ENCODE data around the gene GALNT9. TPM values are rescaled to one million over a fixed set of nuclear protein-coding genes. Genes with fewer than 3 reads are reported as not detected.

The GALNT9 gene
- total RNA-seq, 1 donor from 2014 or later = not detected

- Histone ChIP-seq H3K9me3 (replicated peaks) (no peaks in the 10 kb centered on the region), H3K27me3 (ENCODE audit: low read depth) (peaks cover 63% of the 10 kb centered on the region), H3K36me3 (no peaks in the 10 kb centered on the region), H3K27ac (replicated peaks) (no peak overlapping the region), H3K4me3 (no peak overlapping the region), H3K4me1 (peaks cover 4% of the 10 kb centered on the region)
- no peak for DNase-seq
- TF ChIP-seq, protein P1, sequence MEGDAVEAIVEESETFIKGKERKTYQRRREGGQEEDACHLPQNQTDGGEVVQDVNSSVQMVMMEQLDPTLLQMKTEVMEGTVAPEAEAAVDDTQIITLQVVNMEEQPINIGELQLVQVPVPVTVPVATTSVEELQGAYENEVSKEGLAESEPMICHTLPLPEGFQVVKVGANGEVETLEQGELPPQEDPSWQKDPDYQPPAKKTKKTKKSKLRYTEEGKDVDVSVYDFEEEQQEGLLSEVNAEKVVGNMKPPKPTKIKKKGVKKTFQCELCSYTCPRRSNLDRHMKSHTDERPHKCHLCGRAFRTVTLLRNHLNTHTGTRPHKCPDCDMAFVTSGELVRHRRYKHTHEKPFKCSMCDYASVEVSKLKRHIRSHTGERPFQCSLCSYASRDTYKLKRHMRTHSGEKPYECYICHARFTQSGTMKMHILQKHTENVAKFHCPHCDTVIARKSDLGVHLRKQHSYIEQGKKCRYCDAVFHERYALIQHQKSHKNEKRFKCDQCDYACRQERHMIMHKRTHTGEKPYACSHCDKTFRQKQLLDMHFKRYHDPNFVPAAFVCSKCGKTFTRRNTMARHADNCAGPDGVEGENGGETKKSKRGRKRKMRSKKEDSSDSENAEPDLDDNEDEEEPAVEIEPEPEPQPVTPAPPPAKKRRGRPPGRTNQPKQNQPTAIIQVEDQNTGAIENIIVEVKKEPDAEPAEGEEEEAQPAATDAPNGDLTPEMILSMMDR (IDR thresholded peaks at IDR 0.05; ENCODE audit: borderline replicate concordance) = no peak
- intact Hi-C loops (cut with micrococcal nuclease) = no loop called here
Measured at GRCh38 chr12:132163911-132164288, 165.5 kb downstream of the GALNT9 start.

DNA sequence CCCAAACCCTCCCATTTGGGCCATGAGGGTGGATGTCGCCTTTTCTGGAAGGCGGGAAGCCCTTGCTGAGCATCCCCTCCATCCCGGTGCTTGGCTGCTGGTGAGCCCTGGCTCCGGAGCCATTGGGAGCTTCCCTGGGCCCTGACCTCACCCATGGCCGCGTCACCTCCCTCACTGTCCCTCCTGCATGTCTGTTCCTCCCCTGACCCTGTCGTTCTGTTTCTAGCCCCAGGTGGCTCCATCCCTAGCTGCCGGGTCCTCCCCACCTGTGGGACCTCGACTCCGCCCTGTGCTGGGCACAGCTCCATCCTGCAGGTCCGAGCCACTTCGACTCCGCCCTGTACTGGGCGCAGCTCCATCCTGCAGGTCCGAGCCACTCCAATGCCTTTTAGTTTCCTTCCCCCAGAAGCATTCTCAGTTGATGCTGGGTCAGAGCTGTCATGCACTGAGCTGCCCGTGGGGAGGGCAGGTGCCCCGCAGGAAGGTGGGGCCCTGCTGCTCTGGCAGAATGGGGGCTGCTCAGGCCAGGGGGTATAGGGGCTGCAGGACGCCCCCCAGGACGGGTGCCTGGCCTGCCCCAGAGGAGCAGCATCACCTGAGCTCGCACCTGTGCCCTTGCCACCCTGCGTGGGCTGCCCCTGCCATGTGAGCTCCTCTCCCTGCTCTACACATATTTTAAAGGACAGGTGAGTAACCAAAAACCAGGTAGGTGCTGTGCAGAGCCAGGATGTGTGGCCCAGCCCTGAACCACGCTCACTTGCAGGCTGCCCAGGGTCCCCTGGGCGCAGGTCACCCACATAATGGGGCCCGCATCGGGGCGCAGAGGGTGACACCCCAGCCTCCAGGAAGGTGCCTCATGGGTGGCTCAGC is 166.1 kb downstream of the GALNT9 start:
- Histone ChIP-seq H3K4me1 (peaks cover 4% of the 10 kb centered on the region), H3K27ac (replicated peaks) (no peak overlapping the region), H3K27me3 (ENCODE audit: low read depth) (peaks cover 58% of the 10 kb centered on the region), H3K9me3 (replicated peaks) (no peaks in the 10 kb centered on the region), H3K4me3 (peak overlapping the region; percentile 9), H3K36me3 (no peaks in the 10 kb centered on the region)
- DNase-seq = peak; percentile 11
- TF ChIP-seq, protein P1 (IDR thresholded peaks at IDR 0.05; ENCODE audit: borderline replicate concordance) = no peak
- intact Hi-C loops (cut with micrococcal nuclease) = no loop called here

DNA sequence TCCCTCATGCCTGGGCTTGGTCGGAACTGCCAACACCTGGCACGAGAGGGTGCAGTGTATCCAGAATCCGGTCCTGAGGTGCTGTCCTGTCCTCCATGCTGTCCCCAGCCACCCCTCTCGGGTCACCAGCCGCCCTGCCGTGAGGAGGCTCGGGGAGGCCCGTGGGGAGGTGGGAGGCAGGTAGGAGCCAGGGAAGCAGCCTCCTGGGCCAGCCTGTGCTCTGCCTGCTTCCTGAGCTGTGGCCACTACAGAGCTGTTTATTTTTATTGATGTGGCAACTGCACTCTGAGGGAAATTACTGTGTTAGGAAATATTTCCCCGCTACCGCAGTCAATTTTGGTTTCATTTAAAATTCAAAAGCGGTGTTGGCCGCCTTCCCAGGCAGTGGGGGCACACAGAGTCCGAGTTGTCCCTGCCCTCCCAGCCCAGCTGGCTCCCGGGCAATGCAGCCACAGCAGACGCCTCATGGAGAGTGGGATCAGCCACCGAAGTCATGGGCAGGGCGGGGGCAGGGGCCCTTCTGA is 166.8 kb downstream of the GALNT9 start:
- TF ChIP-seq, protein P1 (IDR thresholded peaks at IDR 0.05; ENCODE audit: borderline replicate concordance) = no peak
- Histone ChIP-seq H3K4me1 (peaks cover 4% of the 10 kb centered on the region), H3K27me3 (ENCODE audit: low read depth) (peaks cover 51% of the 10 kb centered on the region), H3K4me3 (peak overlapping the region; percentile 9), H3K36me3 (no peaks in the 10 kb centered on the region), H3K9me3 (replicated peaks) (no peaks in the 10 kb centered on the region), H3K27ac (replicated peaks) (no peak overlapping the region)
- intact Hi-C loops (cut with micrococcal nuclease) = no loop called here
- no peak for DNase-seq

GRCh38 chr12:132161796-132162507 is 167.4 kb downstream of the GALNT9 start:
- no peaks in the 10 kb centered on the region for H3K36me3 ChIP-seq
- H3K4me3 ChIP-seq = no peak overlapping the region
- TF ChIP-seq, protein P1 (IDR thresholded peaks at IDR 0.05; ENCODE audit: borderline replicate concordance) = no peak
- peak; percentile 10 for DNase-seq
- H3K27me3 ChIP-seq (ENCODE audit: low read depth) = peaks cover 50% of the 10 kb centered on the region
- no peaks in the 10 kb centered on the region for H3K9me3 ChIP-seq (replicated peaks)
- H3K27ac ChIP-seq (replicated peaks) = no peak overlapping the region
- peaks cover 4% of the 10 kb centered on the region for H3K4me1 ChIP-seq
- intact Hi-C loops (cut with micrococcal nuclease) = no loop called here

DNA sequence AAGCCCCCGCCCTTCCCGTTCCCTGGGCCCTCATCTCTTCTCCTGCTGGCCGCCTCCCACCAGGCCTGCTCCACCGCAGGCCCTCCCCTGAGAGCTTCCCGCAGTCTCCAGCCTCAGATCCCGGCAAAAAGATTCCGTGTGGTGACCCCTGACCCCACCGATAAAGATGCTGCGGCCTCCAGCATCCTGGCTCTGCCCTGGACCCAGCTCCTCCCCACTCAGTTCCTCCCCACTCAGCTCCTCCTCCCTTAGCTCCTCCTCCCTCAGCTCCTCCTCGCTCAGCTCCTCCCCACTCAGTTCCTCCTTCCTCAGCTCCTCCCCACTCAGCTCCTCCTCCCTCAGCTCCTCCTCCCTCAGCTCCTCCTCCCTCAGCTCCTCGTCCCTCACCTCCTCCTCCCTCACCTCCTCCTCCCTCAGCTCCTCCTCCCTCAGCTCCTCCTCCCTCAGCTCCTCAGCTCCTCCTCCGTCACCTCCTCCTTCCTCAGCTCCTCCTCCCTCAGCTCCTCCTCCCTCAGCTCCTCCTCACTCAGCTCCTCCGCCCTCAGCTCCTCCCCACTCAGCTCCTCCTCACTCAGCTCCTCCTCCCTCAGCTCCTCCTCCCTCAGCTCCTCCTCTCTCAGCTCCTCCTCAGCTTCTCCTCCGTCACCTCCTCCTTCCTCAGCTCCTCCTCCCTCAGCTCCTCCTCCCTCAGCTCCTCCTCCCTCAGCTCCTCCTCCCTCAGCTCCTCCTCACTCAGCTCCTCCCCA is 168.2 kb downstream of the GALNT9 start:
- TF ChIP-seq, protein P1 (IDR thresholded peaks at IDR 0.05; ENCODE audit: borderline replicate concordance) = no peak
- DNase-seq = peak; percentile 8
- intact Hi-C loops (cut with micrococcal nuclease) = no loop called here

More for the DNA sequence above, 168.2 kb downstream of the GALNT9 start:
- H3K36me3 ChIP-seq = no peaks in the 10 kb centered on the region
- peaks cover 50% of the 10 kb centered on the region for H3K27me3 ChIP-seq (ENCODE audit: low read depth)
- H3K9me3 ChIP-seq (replicated peaks) = no peaks in the 10 kb centered on the region
- H3K4me1 ChIP-seq = peaks cover 4% of the 10 kb centered on the region
- H3K27ac ChIP-seq (replicated peaks) = no peak overlapping the region
- no peak overlapping the region for H3K4me3 ChIP-seq

Measured in left ventricle myocardium inferior (tissue), 1 donor.